ENCODE results near the gene CCDC188. TPM values are rescaled to one million over a fixed set of nuclear protein-coding genes. Genes with fewer than 3 reads are reported as not detected.

Gene CCDC188
- polyA plus RNA-seq, 1 donor (not counting 4 experiments of a cell fraction or from before 2014, with no cell fraction given): not detected

GRCh38 chr22:20178915-20179227 is 28.0 kb upstream of the CCDC188 start:
- no peak for TF ChIP-seq CTCF (optimal IDR thresholded peaks at IDR 0.05 in 1 of 3, IDR thresholded peaks at IDR 0.05 in 1 of 3, conservative IDR thresholded peaks at IDR 0.05 in 1 of 3; ENCODE audit: extremely low read depth in 1 of 3, insufficient read depth in 2 of 3, low read length in 3 of 3)
- TF ChIP-seq EZH2 (IDR thresholded peaks at IDR 0.05; ENCODE audit: low read length): no peak
- Histone ChIP-seq H4K20me1 (ENCODE audit: control insufficient read depth, extremely low read depth, insufficient read depth, low read length) (no peaks in the 10 kb centered on the region), H3K9me3 (ENCODE audit: control insufficient read depth, low read depth, low read length) (no peaks in the 10 kb centered on the region), H3K27ac (ENCODE audit: control insufficient read depth, insufficient read depth, low read length) (no peak overlapping the region), H3K4me3 (ENCODE audit: control insufficient read depth in 2 of 3, extremely low read depth in 1 of 3, insufficient read depth in 2 of 3, low read depth in 1 of 3, low read length in 3 of 3) (no peak overlapping the region), H3K27me3 (ENCODE audit: control insufficient read depth, extremely low read depth, insufficient read depth, low read length) (peaks cover 6% of the 10 kb centered on the region), H3K4me2 (ENCODE audit: control insufficient read depth, extremely low read depth, insufficient read depth, low read depth, low read length) (no peak overlapping the region), H2AFZ (ENCODE audit: control insufficient read depth, low read length) (no peak overlapping the region), H3K9ac (ENCODE audit: control insufficient read depth, extremely low read depth, insufficient read depth, low read length) (no peak overlapping the region), H3K4me1 (ENCODE audit: control insufficient read depth, extremely low read depth, insufficient read depth, low read length) (no peaks in the 10 kb centered on the region), H3K79me2 (ENCODE audit: control insufficient read depth, insufficient read depth, low read length) (no peaks in the 10 kb centered on the region), H3K9me1 (ENCODE audit: control insufficient read depth, extremely low read depth, insufficient read depth, low read length) (no peaks in the 10 kb centered on the region), H3K36me3 (ENCODE audit: control insufficient read depth in 2 of 2, extremely low read depth in 1 of 2, insufficient read depth in 2 of 2, low read length in 2 of 2) (no peaks in the 10 kb centered on the region)
- no peak for DNase-seq (ENCODE audit: low read depth, low spot score)
- FAIRE-seq: no peak
- dilution Hi-C loops (cut with MboI; ENCODE audit: extremely low pct_ligation_motif_present, low sequenced_read_pairs): no loop called here

GRCh38 chr22:20178075-20178914 is 27.4 kb upstream of the CCDC188 start:
- Histone ChIP-seq H3K27ac (ENCODE audit: control insufficient read depth, insufficient read depth, low read length) (no peak overlapping the region), H3K27me3 (ENCODE audit: control insufficient read depth, extremely low read depth, insufficient read depth, low read length) (peaks cover 6% of the 10 kb centered on the region), H3K36me3 (ENCODE audit: control insufficient read depth in 2 of 2, extremely low read depth in 1 of 2, insufficient read depth in 2 of 2, low read length in 2 of 2) (no peaks in the 10 kb centered on the region), H3K9me3 (ENCODE audit: control insufficient read depth, low read depth, low read length) (no peaks in the 10 kb centered on the region), H3K4me2 (ENCODE audit: control insufficient read depth, extremely low read depth, insufficient read depth, low read depth, low read length) (no peak overlapping the region), H2AFZ (ENCODE audit: control insufficient read depth, low read length) (no peak overlapping the region), H3K9me1 (ENCODE audit: control insufficient read depth, extremely low read depth, insufficient read depth, low read length) (no peaks in the 10 kb centered on the region), H3K9ac (ENCODE audit: control insufficient read depth, extremely low read depth, insufficient read depth, low read length) (no peak overlapping the region), H3K4me3 (ENCODE audit: control insufficient read depth in 2 of 3, extremely low read depth in 1 of 3, insufficient read depth in 2 of 3, low read depth in 1 of 3, low read length in 3 of 3) (no peak overlapping the region), H3K79me2 (ENCODE audit: control insufficient read depth, insufficient read depth, low read length) (no peaks in the 10 kb centered on the region), H3K4me1 (ENCODE audit: control insufficient read depth, extremely low read depth, insufficient read depth, low read length) (no peaks in the 10 kb centered on the region), H4K20me1 (ENCODE audit: control insufficient read depth, extremely low read depth, insufficient read depth, low read length) (no peaks in the 10 kb centered on the region)
- TF ChIP-seq EZH2 (IDR thresholded peaks at IDR 0.05; ENCODE audit: low read length) (no peak), CTCF (optimal IDR thresholded peaks at IDR 0.05 in 1 of 3, IDR thresholded peaks at IDR 0.05 in 1 of 3, conservative IDR thresholded peaks at IDR 0.05 in 1 of 3; ENCODE audit: extremely low read depth in 1 of 3, insufficient read depth in 2 of 3, low read length in 3 of 3) (no peak)
- no peak for DNase-seq (ENCODE audit: low read depth, low spot score)
- dilution Hi-C loops (cut with MboI; ENCODE audit: extremely low pct_ligation_motif_present, low sequenced_read_pairs): no loop called here
- no peak for FAIRE-seq

Data from keratinocyte (primary cell).